Epithelial cell of esophagus (primary cell): ENCODE results near the gene OTUD6A.

Experiments used
- DNase-seq: peaks from one replicate; pipeline ENCODE4 v3.0.0; 2010; ENCODE audit warnings: low read depth
- H3K4me3 ChIP-seq: 2 replicates; pipeline ENCODE4 v1.5.1; 2011; ENCODE audit warnings: mild to moderate bottlenecking, low read length, control low read depth
- TF ChIP-seq, protein P1 (sequence below): IDR thresholded peaks from 2 replicates; pipeline ENCODE4 v1.5.1; 2011; ENCODE audit warnings: low read depth, mild to moderate bottlenecking, low read length, control low read depth, inconsistent platforms; ENCODE audit not compliant: insufficient read depth; ENCODE audit errors: missing control alignments

The OTUD6A gene

DNA sequence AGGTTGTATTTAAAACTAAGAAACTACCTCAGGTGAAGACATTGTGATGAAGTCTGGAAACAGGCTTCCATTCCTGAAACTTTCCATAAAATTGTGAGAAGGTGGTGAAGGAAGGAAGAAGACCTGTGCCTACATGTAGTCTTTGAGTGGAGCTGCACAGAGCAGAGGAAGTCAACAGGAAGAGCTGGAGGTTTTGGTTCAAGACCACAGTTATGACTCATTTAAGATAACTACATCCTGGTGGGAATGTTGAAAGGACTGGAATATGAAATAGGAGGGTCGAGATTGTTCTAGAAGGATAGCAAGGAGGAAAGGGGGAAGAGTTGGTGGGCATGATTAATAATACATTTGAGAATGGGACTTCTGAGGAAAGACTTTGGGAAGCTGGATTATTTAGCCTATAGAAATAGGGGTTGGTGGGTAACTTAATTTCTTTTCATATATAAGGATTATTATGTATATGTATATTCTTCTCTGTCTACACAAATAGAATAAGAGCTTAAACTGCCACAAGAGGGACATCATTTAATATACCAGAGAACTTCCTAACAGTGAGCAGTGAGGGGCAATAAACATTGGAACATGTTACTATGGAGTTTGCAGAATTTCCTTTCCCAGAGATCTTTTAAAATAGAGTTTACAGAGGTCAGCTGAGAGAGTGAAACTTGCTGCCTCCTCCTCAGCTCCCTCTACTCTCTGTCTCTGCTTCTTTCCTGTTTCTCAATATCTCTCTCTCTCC is 36.0 kb upstream of the OTUD6A start:
- peak; percentile 20 for DNase-seq
- H3K4me3 ChIP-seq = no peak overlapping the region
- TF ChIP-seq, protein P1, sequence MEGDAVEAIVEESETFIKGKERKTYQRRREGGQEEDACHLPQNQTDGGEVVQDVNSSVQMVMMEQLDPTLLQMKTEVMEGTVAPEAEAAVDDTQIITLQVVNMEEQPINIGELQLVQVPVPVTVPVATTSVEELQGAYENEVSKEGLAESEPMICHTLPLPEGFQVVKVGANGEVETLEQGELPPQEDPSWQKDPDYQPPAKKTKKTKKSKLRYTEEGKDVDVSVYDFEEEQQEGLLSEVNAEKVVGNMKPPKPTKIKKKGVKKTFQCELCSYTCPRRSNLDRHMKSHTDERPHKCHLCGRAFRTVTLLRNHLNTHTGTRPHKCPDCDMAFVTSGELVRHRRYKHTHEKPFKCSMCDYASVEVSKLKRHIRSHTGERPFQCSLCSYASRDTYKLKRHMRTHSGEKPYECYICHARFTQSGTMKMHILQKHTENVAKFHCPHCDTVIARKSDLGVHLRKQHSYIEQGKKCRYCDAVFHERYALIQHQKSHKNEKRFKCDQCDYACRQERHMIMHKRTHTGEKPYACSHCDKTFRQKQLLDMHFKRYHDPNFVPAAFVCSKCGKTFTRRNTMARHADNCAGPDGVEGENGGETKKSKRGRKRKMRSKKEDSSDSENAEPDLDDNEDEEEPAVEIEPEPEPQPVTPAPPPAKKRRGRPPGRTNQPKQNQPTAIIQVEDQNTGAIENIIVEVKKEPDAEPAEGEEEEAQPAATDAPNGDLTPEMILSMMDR = no peak

GRCh38 chrX:70026851-70027200 is 35.4 kb upstream of the OTUD6A start:
- no peak overlapping the region for H3K4me3 ChIP-seq
- DNase-seq = no peak

DNA sequence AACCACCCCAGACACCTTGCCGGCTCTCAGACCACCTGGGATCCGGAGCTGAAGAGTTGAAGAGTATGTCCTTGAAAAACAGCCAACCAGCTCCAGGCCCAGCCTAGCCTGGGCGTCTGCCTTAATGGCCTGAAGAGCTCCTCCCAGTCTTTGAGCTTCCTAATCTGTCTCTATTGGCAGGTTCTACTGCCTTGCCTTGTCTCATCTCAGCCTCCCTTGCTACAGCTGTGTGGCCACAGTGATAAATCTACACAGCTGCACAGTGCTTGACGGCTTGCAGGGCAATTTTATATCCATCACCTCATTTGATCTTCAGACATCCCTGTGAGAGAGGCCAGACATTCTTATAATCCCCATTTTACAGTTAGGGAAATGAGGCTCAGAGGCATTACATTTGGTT is 32.4 kb upstream of the OTUD6A start:
- TF ChIP-seq, protein P1 = no peak
- H3K4me3 ChIP-seq = no peak overlapping the region
- DNase-seq = no peak

More at GRCh38 chrX:70026851-70027200, 35.4 kb upstream of the OTUD6A start:
- TF ChIP-seq, protein P1 = no peak

DNA sequence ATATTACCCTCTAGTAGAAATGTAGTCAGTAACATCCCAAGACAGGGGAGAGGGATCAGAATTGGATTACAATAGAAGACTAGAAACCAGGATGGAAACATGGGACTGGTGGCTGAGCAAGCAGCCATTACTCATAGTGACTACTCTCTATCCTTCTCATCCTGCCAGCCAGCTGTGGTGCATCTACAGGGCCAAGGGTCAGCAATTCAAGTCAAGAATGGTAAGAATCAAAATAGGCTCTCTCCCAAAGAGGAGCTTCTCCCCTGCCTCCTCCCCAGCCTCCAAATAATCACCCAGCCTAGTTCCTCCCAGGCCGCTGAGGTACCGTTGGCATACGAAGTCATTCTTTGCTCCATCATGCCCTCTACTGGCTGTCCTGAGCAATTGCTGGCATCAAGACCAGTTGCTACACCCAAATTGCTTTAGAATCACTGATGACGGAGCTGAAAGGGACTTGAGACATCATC is 31.9 kb upstream of the OTUD6A start:
- TF ChIP-seq, protein P1 = peak; percentile 79
- no peak overlapping the region for H3K4me3 ChIP-seq
- peak; percentile 61 for DNase-seq

DNA sequence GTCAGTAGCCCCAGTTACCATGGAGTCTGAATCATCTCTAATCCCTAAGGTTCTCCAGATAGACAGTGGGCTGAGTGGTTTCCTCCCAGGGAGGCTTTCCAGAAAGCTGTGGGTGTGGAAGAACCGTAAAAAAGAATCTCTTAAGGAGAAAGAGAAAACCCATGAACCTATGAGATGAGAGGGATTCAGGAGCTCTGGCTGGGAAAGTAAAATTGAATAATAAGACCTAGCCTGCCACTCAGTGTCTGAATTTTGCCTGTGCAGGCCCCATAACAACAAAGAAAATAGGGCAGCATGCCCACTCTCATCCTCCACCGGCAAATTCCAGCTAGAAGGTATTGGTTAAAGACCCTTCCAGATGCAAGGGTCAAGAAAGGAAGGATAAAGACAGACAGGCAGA is 29.5 kb upstream of the OTUD6A start:
- no peak overlapping the region for H3K4me3 ChIP-seq
- TF ChIP-seq, protein P1 = no peak
- DNase-seq = no peak

DNA sequence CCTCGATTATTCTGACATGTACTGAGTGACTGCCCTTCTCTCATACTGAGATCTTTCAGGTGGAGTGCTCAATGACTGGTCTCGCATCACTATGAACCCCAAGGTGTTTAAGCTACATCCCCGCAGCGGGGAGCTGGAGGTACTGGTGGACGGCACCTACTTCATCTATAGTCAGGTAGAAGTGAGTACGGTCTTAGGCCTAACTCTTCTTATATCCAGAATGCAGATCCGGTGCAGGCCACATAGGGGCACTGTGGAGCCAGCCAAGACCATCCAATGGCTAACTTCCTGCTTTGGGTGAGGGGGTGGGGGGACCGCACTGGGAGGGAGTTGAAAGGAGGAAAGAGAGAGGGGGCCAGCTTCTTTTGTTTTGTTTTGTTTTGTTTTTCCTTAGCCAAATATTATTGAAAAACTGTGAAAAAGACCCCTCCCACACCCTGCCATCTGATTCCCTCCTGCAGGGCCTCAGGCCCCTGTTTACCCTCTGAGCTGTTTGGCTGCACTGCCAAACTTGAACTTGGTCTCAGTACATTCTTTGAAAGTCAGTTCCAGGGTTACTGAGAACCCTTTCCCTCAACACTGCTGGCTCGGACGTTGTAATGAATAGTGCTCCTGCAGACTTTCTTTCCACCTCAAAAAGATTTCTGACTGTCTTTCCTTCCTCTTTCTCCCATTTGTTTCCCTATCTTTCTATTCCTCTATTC is 28.8 kb upstream of the OTUD6A start:
- DNase-seq = peak; percentile 46
- TF ChIP-seq, protein P1 = peak; percentile 62

GRCh38 chrX:70034646-70035045 is 27.6 kb upstream of the OTUD6A start:
- DNase-seq = peak; percentile 70
- TF ChIP-seq, protein P1 = no peak
- H3K4me3 ChIP-seq = no peak overlapping the region

More for the DNA sequence above, 28.8 kb upstream of the OTUD6A start:
- H3K4me3 ChIP-seq = no peak overlapping the region
